Ovary (tissue), 3 donors: Measurements from ENCODE around the gene HOXB1.

Source experiments
- CTCF ChIP-seq, 3 donors: fragments of 450-650 bp in 2 of 3; fragments of 200-600 bp in 1 of 3; IDR thresholded peaks; one replicate each; pipeline versions ENCODE4 v1.5.1 to v1.8.0; 2016 to 2022; ENCODE audit warnings: antibody characterized with exemption in 3 of 3, mild to moderate bottlenecking in 1 of 3
- POLR2A ChIP-seq: fragments of 450-650 bp; IDR thresholded peaks from one replicate; pipeline ENCODE4 v1.6.1; 2017; ENCODE audit warnings: antibody characterized with exemption, mild to moderate bottlenecking, moderate library complexity
- donor health status: DM: no; HTN: no; CAD: no.

- TF ChIP-seq CTCF (IDR thresholded peaks at IDR 0.05) (no peak), POLR2A (no peak)
These were observed 18.4 kb upstream of the HOXB1 start for GRCh38 chr17:48549281-48549630.
